Measurements from ENCODE around the gene STAB1.

- TF ChIP-seq EZH2 (IDR thresholded peaks at IDR 0.05; ENCODE audit: borderline replicate concordance, low read depth, low read length, severe bottlenecking), result no peak
- TF ChIP-seq CTCF (IDR thresholded peaks at IDR 0.05; ENCODE audit: borderline replicate concordance, extremely low read depth, low read length, poor library complexity, severe bottlenecking), result no peak
These were observed 59.9 kb downstream of the STAB1 start for GRCh38 chr3:52555056-52555455.
